NOMO-1 treated with DMSO at 0.1 percent for 48 hours (cell line): Measurements from ENCODE around the gene LMTK3.

ENCODE experiments used
- DNase-seq: peaks from one replicate; lab custom pipeline; 2025; ENCODE audit not compliant: unreplicated experiment; lab: John Stamatoyannopoulos, UW

The LMTK3 gene

DNA sequence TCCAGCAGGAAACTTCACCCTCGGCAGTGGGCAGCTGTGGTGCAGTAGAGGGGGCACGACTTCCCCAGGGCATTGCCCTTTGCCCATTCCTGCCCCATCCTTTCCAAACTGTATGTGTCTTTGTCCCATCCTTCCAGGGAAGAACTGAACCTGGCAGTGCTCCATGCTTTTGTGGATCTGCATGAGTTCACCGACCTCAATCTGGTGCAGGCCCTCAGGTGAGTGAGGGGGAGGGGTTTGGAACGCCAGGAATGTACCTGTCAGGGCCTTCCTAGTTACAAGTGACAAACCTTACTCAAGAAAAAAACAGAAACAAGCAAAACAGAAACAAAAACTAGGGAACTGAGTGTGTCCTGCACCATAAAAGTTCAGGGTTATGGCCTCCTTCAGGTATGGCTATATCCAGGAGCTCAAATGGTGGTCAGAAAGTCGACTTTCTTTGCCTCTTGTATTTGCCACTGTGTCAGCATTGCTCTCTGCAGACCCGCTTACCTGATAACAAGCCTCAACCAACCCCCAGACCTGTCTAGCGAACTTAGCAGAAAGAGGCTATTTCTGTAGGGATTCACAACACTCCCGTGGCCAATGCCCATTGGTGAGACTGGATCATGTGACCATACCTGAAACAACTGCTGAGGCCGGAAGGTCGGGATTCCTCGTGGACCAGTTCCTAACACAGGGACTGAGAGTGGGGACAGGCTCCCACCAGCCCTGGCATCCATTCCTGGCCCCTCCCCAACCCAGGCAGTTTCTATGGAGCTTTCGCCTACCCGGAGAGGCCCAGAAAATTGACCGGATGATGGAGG lies 38.3 kb downstream of the LMTK3 start:
- no peak for DNase-seq

DNA sequence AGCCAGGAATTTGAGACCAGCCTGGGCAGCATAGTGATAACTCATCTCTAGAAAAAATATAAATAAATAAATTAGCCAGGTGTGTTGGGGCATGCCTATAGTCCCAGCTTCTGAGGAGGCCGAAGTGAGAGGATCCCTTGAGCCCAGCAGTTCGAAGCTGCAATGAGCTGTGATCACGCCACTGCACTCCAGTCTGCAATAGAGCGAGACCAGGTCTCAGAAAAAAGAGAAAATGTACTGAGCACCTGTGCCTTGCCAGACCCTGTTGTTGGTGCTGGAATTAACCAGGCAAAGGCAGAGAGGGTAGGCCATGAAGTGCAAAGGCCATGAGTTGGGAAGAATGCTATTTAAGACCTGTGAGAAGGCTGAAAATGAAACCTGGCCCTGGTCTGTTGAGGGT lies 39.8 kb downstream of the LMTK3 start:
- DNase-seq = no peak

GRCh38 chr19:48470856-48471255 lies 40.8 kb downstream of the LMTK3 start:
- DNase-seq = no peak

DNA sequence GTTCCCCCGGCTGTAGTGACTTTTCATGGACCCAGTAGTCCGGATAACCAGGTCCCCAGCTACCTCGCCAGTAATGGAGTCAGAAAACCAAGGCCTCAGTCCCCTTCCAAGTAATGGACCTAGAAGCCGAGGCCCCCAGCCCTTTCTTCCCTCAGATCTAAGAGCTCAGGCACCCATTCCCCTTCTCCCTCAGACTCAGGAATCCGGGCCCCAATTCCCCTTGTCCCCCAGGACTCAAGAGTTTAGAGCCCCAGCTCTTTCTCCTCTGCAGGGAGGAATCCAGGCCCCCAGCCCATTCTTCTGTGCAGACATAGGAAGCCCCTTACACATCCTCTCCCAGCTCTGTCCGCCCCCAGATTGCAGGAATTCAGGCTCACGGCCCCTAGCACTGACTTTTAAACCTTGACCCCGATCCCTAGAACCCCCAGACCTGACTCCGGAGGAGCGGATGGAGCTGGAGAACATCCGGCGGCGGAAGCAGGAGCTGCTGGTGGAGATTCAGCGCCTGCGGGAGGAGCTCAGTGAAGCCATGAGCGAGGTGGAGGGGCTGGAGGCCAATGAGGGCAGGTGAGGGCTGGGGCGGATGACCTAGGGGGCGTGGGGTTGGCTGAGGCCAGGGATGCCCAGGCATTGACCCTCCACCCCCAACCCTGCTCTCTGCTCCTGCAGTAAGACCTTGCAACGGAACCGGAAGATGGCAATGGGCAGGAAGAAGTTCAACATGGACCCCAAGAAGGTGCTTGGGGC lies 41.5 kb downstream of the LMTK3 start:
- DNase-seq = no peak

GRCh38 chr19:48469289-48469881 lies 42.2 kb downstream of the LMTK3 start, which contains the start of gene CYTH2:
TSS of gene CYTH2 (plus strand) at chr19:48469369. CDS start at chr19:48469508, 139 bp downstream.
- peak; percentile 49 for DNase-seq

DNA sequence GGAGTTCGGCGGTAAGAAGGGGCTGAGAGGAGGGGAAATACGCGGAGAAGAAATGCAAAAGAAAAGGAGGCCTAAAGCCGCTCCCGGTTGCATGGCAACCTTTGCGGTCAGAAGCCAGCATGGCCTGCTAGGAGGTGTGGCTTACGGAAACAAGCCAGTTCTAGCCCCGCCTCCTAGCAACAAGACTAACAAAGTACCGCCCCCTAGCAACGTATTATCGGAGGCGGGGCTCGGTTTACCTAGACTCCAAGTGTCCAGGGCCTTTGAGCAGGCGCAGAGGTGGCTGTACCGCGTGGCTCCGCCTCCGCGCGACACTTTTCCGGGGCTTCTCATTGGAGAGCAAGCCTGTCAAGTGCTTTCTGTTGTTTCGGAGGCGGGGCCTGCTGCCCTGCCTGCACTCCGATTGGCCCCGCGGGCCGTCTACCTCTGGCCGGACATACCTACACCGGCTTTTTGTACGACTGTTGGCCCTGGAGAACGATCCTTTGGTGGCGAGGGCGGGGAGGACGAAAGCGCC lies 42.8 kb downstream of the LMTK3 start:
- peak; percentile 100 for DNase-seq

GRCh38 chr19:48466561-48467325 lies 44.9 kb downstream of the LMTK3 start:
- DNase-seq = no peak

DNA sequence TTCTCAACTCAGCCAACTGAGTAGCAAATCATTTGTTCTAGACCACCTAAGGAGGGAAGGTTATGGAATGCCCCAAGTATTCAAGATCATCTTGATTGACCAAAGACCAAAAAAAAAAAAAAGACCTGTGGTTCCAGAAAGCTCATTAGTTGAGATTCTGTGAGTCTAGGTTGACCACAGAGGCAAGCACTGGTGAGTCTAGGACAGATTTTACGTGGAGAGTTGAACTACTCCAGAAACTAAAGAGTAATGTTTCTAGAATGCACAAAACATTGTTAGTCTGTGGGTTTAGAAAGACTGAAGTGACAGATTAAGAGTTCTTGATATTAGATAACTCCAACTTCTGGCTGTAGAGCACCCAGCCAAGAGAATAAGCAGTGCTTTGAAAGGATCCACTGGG lies 46.4 kb downstream of the LMTK3 start:
- no peak for DNase-seq

GRCh38 chr19:48461982-48462655 lies 49.5 kb downstream of the LMTK3 start:
- no peak for DNase-seq

- no peak for DNase-seq
Observed at GRCh38 chr19:48461651-48461981, 50.0 kb downstream of the LMTK3 start.

GRCh38 chr19:48458016-48458415 lies 53.6 kb downstream of the LMTK3 start:
- no peak for DNase-seq

- no peak for DNase-seq
Observed at GRCh38 chr19:48456864-48457263, 54.8 kb downstream of the LMTK3 start.

DNA sequence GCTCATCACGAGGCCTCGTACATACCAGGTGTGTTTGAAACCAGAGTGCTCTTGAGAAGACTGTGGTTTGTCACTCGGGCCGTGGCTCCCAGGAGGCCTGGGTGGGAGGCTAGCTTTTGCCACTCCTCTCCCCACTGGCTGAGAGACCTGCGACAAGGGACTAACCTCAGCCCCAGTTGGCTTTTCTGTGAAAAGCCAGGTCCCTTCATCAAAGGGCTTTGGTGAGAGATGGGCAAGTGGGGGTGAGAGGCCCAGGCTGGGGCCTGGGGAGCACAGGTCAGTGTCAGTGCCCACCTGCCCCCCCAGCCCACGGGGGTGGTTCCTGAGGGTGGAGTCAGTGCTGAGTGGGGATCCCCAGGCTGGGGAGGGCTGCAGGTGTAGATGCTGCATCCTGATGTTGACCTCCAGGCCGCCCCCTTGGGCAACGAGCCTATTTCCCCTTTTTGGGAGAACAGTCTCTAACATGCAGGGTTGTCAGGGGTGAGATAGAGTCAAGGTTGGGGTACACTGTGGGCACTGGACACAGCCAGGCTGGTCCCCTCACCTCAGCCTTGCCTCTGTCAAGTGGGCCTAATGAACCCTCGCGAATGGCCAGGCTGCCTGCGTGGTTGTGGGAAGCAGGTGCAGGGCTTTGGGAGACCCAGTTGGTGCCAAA lies 55.6 kb downstream of the LMTK3 start:
- no peak for DNase-seq

DNA sequence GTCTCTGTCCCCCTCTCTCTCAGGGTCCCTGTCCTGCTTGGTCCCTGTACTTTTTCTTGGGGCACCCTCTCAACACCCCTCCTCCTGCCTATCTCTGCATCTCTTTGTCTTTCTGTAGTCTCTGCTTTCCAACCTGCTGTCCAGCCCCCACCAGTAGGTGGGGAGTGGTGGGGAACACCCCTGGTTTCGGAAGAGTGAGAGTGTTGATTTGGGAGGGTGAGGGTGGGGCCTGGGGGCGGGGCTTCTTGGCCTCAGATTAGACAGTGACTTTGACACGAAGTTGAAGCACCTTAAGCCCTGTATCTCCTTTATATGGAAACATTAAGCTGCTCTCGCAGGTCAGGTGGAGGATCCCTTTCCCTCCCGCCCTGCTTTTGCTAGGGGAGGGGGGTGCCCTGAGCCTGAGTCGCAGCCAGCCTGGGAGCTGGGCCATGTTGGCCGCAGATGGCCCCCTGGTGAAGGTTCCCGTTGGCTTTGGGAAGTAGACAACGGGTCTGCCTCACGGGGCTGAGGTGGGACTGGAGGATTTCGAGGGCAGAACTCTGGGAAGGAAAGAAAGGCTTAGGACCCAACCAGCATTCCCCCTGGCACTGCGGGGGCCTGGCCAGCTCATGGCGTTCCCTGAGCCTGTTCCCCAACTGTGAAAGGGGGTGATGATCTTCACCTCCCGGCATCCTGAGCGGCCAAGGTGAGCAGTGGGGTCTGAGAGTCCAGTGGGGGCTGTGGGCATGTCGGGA lies 56.3 kb downstream of the LMTK3 start, which contains the start of gene KCNJ14:
Gene KCNJ14, plus strand, starts transcription at position 404 of the 737 bp plus-strand sequence. CDS start 6,151 bp downstream, outside the sequence.
- DNase-seq = no peak

DNA sequence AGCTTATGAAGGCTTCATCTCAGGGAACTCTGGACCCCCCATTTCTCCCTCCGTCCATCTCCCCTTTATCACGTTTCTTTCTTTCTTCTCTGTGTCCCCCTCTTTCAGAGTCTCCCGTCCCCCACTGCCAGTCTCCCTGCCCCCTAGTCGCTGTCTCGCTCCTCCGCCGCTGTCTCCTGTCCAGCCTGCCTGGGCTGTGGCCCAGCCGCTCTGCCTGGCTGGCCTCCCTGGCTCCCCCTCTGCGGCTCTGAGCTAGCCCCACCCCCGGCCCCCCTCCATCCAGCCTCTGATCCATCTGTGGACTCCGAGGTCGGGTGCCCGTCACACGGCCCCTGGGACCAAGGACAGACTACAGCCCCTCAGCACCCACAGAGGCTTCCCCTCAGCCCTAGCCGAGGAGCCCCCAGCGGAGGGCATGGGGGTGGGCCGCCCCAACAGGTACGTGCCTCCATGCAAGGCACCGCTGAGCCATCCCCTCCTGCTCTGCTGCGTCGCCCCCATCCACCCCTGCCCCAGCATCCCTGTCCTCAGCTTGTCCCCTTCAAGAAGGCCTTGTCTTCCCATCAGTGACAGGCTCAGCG lies 57.4 kb downstream of the LMTK3 start:
- DNase-seq = no peak

DNA sequence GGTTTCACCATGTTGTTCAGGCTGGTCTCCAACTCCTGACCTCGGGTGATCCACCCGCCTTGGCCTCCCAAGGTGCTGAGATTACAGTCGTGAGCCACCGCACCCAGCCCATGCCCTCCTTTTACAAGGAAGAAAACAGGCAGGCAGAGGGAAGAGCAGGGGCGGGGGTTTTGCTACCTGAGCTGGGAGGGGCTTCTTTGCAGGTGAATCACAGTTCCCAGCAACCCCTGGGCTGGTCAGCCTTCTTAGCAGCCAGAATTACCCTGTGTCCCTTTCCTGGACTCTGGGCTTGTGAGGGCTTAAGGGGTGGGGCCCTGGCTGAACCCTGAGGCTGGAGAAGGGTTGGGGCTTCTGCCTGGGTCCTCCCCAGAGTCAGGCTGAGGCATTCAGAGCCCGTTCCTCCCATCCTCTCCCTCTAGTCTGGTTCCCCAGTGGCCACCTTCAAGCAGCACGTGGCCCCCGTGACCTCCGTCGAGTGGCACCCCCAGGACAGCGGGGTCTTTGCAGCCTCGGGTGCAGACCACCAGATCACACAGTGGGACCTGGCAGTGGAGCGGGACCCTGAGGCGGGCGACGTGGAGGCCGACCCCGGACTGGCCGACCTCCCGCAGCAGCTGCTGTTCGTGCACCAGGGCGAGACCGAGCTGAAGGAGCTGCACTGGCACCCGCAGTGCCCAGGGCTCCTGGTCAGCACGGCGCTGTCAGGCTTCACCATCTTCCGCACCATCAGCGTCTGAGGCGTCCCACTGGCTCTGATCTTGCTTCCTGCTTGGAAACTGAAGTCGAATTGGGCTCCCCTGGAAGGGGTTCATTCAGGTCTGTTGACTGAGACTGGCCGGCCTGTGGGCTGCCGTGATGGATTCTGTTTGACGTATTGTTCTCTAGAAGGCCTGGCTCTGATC lies 59.1 kb downstream of the LMTK3 start:
- no peak for DNase-seq

DNA sequence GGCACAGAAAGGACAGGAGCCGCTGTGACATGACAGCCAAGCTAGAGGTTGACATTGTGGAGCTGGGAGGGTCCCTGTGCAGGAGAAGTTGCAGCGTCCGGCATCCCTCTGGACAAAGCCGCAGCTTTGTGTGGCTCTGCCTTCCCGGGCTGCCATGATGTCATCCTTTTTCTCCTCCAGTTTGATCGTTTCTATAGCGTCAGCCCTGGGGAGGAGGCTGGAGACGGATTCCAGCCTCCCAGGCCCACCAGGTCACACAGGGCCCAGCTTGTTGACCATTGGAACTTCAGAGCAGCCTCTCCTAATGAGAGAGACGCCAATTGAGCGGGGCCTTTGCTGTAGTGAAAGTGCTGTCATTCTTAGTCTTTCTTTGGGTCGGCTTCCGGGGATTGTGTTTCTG lies 60.0 kb downstream of the LMTK3 start:
- DNase-seq = no peak

- DNase-seq = no peak
Observed at GRCh38 chr19:48450863-48451262, 60.8 kb downstream of the LMTK3 start.
